GM21360 (cell line): Measurements from ENCODE around the gene PPP1R14D.

Experiments
- ATAC-seq: cut with Tn5 transposase; IDR thresholded peaks from one replicate; pipeline ENCODE4 v1.9.1; 2021; ENCODE audit warnings: mild to moderate bottlenecking, moderate library complexity; ENCODE audit not compliant: unreplicated experiment

PPP1R14D gene

DNA sequence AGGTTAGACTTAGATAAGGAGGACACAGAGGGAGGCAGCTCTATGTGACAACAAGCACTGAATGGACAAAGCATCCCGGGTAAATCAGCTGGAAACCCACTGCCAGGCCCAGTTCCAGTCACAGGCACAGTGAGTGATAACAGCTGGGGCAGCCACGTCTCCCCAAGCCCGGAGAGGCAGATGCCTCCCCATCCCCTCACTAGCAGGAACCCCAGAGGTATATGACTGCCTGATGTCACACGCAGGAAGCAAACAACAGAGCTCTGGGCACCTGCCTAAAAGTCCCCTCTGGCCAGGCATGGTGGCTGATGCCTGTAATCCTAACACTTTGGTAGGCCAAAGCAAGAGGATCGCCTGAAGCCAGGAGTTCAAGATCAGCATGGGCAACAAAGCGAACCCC, 40.5 kb downstream of the PPP1R14D start:
- no peak for ATAC-seq

GRCh38 chr15:40787344-40787841, 41.1 kb downstream of the PPP1R14D start:
- no peak for ATAC-seq

GRCh38 chr15:40785814-40786213, 42.7 kb downstream of the PPP1R14D start:
- no peak for ATAC-seq

DNA sequence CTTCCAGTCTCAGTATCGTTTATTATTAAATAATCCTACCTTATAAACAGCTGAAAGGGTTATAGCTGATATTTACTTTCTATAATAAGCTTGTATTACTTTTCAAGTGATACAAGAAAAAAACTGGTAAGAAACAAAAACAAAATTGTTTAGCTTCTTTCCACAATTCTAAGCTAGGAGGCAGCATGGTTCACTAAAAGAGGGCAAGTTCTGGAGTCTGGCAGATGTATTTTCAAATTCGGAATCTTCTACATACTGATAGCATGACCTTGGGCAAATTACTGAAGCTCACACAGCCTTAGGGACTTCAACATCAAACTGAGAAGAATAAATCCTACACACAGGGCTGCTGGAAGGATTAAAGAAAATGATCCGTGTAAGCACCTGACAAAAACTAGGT, 43.3 kb downstream of the PPP1R14D start:
- no peak for ATAC-seq

DNA sequence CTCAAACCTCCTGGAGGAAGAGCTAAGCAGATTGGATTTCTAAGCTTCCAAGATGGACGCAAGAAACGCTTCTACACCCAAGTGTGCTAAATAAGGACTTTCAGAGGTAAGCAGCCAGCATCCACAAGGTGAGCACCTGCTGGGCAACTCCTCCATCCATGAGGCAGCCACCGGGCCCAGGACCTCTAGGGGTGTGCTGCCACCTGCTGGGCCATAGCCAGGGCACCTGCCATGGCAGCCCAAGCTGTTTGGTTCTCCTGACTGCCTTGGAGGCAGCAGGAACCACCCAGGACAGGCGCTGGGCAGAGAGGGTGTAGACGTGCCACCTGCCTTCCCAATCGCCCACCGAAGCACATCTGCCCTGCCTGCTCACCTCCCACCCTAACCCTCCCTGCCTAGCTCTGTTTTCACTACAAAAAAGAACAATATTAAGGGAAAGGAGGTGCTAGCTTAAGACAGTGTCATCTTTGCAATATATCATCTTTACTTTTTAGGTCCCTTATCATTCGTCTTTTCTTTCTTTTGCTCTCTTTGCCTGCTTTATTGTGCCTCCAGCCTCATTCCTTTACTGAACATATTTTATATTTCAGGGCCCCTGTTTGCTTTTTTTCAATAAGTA, 45.8 kb downstream of the PPP1R14D start:
- no peak for ATAC-seq

GRCh38 chr15:40776537-40777141, 51.9 kb downstream of the PPP1R14D start:
- ATAC-seq = no peak

GRCh38 chr15:40775740-40776536, 52.6 kb downstream of the PPP1R14D start:
- no peak for ATAC-seq

DNA sequence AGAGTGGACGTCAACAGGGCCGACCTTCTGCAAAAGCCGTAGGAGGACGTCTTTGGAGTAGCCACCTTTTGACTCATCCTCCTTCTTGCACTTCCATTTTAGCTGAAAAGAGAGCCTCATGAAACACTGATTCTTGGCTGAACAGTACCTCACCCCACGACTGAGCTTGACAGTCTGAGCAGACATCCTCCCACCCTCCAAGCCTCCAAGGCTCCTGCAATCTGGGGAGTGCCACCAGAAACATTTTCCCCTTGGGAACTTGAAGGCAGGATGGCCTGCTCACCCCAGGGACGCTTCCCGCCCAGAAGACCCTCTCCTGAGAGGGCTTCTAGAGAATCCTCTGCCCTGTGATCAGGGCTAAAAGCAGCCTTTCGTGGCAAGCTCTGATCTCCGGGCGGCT, 53.5 kb downstream of the PPP1R14D start:
- ATAC-seq = no peak

DNA sequence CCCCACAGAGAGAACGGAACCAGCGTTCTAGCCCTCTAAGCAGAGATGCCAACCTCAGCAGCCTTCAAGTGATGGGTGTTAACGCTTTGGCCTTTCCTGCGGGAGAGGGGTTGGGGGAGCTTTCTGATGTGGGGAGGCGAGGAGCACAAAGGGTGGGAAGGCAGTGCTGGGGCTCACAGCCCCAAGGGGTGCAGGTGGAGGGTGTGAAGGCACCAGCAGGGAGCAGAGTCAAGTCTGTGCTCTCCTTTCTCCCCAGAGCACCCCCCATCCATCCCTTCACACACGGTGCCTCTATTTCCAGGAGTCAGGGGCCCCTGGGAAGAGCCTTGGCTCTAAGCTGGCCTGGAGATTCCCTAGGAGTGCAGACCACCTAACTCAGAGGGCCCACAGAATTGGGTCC, 54.6 kb downstream of the PPP1R14D start:
- no peak for ATAC-seq

- ATAC-seq = no peak
These were observed 55.0 kb downstream of the PPP1R14D start for GRCh38 chr15:40773496-40773895.

- ATAC-seq = no peak
These were observed 56.5 kb downstream of the PPP1R14D start for GRCh38 chr15:40772014-40772413.

DNA sequence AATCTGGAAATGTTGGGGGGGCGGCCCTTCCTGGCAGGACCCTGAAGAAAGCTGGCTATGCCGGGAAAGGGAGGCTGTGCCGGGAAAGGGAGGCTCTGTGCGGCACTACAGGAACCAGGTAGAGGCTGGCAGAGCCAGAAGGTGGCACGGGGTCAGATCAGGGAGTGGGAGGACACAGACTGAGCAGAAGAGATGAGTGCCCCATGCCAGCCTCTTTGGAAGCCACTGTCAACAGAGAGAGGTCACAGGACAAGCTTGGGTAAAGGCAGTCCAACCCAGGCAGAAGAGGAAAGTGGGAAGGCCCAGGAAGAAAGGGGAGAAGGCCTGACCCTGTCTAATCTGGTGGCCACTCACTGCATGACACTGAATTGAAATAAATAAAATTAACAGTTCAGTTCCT, 57.3 kb downstream of the PPP1R14D start:
- no peak for ATAC-seq

DNA sequence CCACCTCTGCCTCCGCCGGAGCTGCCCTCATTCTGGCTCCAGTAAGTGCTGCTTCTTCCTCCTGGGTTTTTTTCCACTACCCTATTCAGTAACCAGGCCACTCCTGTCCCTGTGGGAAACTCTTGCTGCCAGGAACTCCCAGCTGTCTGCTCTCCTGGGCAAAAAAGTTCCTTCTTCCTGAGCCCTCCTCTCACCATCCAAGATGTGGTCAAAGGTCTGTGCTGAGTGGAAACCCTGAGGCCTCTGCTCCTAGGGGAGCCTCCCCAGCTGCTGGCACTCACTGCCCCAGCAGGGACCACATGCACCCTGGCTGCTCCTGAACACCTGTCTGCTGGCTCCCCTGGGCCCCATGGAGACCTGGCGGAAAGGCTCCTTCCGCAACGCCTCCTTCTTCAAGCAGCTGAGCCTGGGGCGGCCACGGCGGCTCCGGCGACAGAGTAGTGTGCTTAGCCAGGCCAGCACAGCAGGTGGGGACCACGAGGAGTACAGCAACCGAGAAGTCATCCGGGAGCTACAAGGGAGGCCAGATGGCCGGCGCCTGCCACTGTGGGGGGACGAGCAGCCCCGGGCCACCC, 58.3 kb downstream of the PPP1R14D start:
- ATAC-seq = no peak

GRCh38 chr15:40769274-40770146, 59.0 kb downstream of the PPP1R14D start, which contains the start of gene C15orf62:
Gene C15orf62 (plus strand): TSS chr15:40769980. CDS start chr15:40770496, 516 bp downstream.
- ATAC-seq = peak; percentile 39

GRCh38 chr15:40768521-40769273, 59.8 kb downstream of the PPP1R14D start:
- ATAC-seq = no peak

DNA sequence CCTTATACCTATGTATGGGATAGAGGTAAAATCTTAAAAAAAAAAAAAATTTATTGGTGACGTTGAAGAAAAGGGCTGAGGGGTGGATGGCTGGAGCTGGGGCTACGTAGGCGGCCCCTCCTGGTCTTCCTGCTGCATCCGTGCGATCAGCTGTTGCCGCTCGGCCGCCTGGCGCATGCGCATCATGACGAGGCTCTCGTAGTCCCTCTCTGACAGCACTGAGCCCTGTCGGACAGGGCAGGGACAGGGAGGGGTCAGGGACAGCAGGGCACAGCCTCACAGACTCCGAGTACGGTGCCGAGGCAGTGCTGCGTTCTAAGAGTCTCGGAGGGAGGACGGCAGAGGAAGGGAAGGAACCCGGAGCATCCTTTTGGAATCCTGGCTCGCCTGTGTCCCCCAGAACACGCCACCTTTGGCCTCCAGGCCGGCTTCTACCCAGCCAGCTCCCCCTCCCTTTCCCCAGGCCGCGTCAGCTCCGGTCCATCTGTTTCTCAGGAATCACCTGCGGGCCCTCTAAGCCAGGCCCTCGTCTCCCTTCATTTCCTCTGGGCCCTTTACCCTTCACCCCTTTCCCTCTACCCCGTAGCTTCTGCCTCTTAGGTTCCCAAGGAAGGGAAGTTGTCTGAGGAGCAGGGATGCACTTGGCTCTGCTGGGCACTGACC, 60.5 kb downstream of the PPP1R14D start:
- ATAC-seq = no peak

DNA sequence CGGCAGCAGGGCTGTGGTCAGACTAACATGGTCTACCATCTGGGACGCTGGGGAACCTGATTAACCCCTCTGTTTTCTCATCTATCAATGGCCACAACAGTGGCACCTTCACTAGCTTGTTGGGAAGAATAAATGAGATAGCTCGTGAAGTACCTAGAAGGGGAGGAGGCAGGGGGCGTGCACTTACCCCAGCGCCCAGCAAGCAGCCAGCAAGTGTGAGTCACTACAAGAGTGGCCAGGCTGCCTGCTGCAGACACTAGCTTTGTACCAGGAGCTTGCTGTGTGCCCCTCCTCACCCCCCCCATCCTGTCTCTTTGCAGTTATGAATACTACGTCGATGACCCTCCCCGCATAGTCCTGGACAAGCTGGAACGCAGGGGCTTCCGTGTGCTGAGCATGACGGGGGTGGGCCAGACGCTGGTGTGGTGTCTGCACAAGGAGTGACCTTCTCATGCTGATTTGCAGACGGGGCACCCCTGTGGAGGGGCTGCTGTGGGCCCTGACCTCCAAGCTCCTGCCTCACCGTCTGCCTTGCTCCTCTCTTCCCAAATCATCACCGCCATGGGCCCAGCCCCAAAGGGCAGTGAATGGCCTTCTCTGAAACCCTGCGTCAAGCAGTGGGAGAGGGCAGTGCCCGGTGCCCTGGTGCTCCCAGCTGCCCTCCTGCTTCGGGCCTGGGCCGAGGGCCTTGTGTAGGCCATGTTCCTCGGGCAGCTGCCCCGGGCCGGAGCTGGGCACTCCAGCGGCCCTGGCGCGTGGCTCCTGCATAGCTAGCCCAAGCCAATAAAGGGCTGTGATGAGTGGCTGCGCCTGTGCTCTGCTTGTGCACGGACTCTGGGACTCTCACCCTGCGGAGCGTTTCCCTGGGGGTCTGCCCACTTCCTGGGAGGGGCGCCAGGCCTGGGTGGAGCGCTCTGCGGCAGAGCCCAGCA, 61.3 kb downstream of the PPP1R14D start:
- no peak for ATAC-seq

DNA sequence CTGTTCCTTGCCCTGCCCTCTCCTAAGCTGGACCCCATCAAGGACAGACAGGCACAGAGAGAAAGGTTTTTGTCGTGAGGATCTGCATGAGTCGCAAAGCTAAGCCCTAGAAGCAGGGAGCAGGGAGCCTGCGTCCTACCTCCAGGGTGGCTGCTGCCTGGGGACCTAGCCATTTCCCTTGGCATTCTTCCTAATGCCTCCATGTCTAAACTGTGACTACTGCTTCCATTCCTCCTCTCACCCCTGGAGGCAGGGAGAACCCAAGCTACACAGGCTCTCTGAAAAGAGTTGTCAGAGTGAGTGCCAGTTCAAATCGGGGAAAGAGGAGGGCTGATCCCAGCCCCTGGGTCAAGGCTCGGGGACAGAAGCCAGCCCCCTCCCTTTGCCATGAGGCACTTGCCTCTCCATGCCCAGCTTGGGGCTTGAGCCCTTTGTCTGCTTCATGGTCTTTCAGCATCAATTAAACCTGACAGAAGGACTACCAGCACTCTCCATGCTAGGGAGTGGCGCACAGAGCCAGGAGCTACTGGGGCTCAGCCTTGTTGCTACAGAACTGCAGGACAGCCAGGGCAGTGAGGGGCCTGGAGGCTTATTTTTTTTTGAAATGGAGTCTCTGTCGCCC, 62.2 kb downstream of the PPP1R14D start:
- ATAC-seq = no peak
